Gastrocnemius medialis (tissue), 4 donors: ENCODE measurements around the gene RAP2A.

Experiments used
- CTCF ChIP-seq, 5 experiments: fragments of 450-650 bp in 3 of 5; fragments of 200-600 bp in 2 of 5; sonication (generic) in 2 of 5; IDR thresholded peaks in 4 of 5; conservative IDR thresholded peaks in 1 of 5; 1 replicate in 4 of 5; 2 replicates in 1 of 5; pipeline ENCODE4 v1.5.1; 2016 to 2019; ENCODE audit warnings: antibody characterized with exemption in 5 of 5, mild to moderate bottlenecking in 3 of 5, moderate library complexity in 3 of 5
- POLR2A ChIP-seq, 2 donors: fragments of 450-650 bp; IDR thresholded peaks; one replicate each; pipeline ENCODE4 v1.6.1; 2017; ENCODE audit warnings: antibody characterized with exemption in 2 of 2, mild to moderate bottlenecking in 2 of 2, moderate library complexity in 2 of 2

GRCh38 chr13:97478247-97478646, 44.3 kb downstream of the RAP2A start:
- no peak for TF ChIP-seq CTCF (IDR thresholded peaks at IDR 0.05 in 4 of 5, conservative IDR thresholded peaks at IDR 0.05 in 1 of 5)
- no peak for TF ChIP-seq POLR2A (IDR thresholded peaks at IDR 0.05)
